ENCODE results near the gene SYNPR. TPM values are rescaled to one million over a fixed set of nuclear protein-coding genes. Genes with fewer than 3 reads are reported as not detected.

The SYNPR gene
- polyA plus RNA-seq, 1 donor from 2014 or later: 2.0 TPM

- Histone ChIP-seq H3K27me3 (ENCODE audit: insufficient read depth, low read depth, low read length) (no peaks in the 10 kb centered on the region), H3K9ac (ENCODE audit: low read length) (no peak overlapping the region), H2AFZ (ENCODE audit: low read depth, low read length) (no peak overlapping the region), H3K36me3 (ENCODE audit: insufficient read depth, low read length) (no peaks in the 10 kb centered on the region), H3K4me3 (ENCODE audit: low read length) (no peak overlapping the region), H3K9me2 (ENCODE audit: insufficient read depth, low read length) (no peaks in the 10 kb centered on the region), H3K79me2 (replicated peaks; ENCODE audit: insufficient read depth, low read length) (no peaks in the 10 kb centered on the region), H3F3A (ENCODE audit: insufficient read depth, low read length, poor library complexity, severe bottlenecking) (no peaks in the 10 kb centered on the region), H4K20me1 (ENCODE audit: insufficient read depth) (no peaks in the 10 kb centered on the region), H3K9me3 (ENCODE audit: low read length) (no peaks in the 10 kb centered on the region), H3K27ac (ENCODE audit: low read length) (no peak overlapping the region), H3K4me2 (ENCODE audit: low read length) (no peak overlapping the region)
- TF ChIP-seq REST (IDR thresholded peaks at IDR 0.05; ENCODE audit: borderline replicate concordance) (no peak), TAF1 (IDR thresholded peaks at IDR 0.05; ENCODE audit: low read depth) (no peak), POLR2AphosphoS5 (IDR thresholded peaks at IDR 0.05) (no peak), EZH2 (IDR thresholded peaks at IDR 0.05; ENCODE audit: borderline replicate concordance, insufficient read depth, low read length, poor library complexity, severe bottlenecking) (no peak), MXI1 (conservative IDR thresholded peaks at IDR 0.05; ENCODE audit: poor library complexity, severe bottlenecking) (no peak), SMC3 (conservative IDR thresholded peaks at IDR 0.05; ENCODE audit: poor library complexity) (no peak), EP300 (conservative IDR thresholded peaks at IDR 0.05; ENCODE audit: poor library complexity, severe bottlenecking) (no peak), RAD21 (conservative IDR thresholded peaks at IDR 0.05) (no peak)
- TF ChIP-seq, protein P1, sequence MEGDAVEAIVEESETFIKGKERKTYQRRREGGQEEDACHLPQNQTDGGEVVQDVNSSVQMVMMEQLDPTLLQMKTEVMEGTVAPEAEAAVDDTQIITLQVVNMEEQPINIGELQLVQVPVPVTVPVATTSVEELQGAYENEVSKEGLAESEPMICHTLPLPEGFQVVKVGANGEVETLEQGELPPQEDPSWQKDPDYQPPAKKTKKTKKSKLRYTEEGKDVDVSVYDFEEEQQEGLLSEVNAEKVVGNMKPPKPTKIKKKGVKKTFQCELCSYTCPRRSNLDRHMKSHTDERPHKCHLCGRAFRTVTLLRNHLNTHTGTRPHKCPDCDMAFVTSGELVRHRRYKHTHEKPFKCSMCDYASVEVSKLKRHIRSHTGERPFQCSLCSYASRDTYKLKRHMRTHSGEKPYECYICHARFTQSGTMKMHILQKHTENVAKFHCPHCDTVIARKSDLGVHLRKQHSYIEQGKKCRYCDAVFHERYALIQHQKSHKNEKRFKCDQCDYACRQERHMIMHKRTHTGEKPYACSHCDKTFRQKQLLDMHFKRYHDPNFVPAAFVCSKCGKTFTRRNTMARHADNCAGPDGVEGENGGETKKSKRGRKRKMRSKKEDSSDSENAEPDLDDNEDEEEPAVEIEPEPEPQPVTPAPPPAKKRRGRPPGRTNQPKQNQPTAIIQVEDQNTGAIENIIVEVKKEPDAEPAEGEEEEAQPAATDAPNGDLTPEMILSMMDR (IDR thresholded peaks at IDR 0.05; ENCODE audit: poor library complexity, severe bottlenecking): no peak
Measured at GRCh38 chr3:63557912-63558311, 279.8 kb downstream of the SYNPR start.

DNA sequence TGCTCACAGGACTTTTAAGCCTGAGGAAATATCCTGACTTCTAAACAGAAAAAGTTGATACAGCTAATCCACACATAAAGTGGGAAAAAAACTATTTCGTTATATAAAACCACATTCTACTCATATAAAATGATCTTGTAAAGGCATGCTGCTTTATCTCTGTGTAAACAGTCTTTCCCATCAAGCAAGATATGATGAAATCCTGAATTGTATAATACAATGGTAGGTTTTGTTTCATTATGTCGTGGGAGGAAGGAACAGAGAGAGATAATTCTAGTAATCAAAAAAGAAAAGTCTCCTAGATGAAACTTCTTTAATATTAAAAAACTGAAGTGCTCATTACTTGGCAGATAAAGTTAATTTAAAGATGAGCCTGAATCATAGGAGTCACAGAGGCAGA is 281.8 kb downstream of the SYNPR start:
- Histone ChIP-seq H3F3A (ENCODE audit: insufficient read depth, low read length, poor library complexity, severe bottlenecking) (no peaks in the 10 kb centered on the region), H3K4me2 (ENCODE audit: low read length) (no peak overlapping the region), H3K27me3 (ENCODE audit: insufficient read depth, low read depth, low read length) (no peaks in the 10 kb centered on the region), H3K27ac (ENCODE audit: low read length) (no peak overlapping the region), H3K9me3 (ENCODE audit: low read length) (no peaks in the 10 kb centered on the region), H3K36me3 (ENCODE audit: insufficient read depth, low read length) (no peaks in the 10 kb centered on the region), H4K20me1 (ENCODE audit: insufficient read depth) (no peaks in the 10 kb centered on the region), H3K79me2 (replicated peaks; ENCODE audit: insufficient read depth, low read length) (no peaks in the 10 kb centered on the region), H3K9me2 (ENCODE audit: insufficient read depth, low read length) (no peaks in the 10 kb centered on the region), H3K4me3 (ENCODE audit: low read length) (no peak overlapping the region), H3K9ac (ENCODE audit: low read length) (no peak overlapping the region), H2AFZ (ENCODE audit: low read depth, low read length) (no peak overlapping the region)
- no peak for TF ChIP-seq MXI1 (conservative IDR thresholded peaks at IDR 0.05; ENCODE audit: poor library complexity, severe bottlenecking)
- TF ChIP-seq RAD21 (conservative IDR thresholded peaks at IDR 0.05): no peak
- TF ChIP-seq, protein P1 (IDR thresholded peaks at IDR 0.05; ENCODE audit: poor library complexity, severe bottlenecking): no peak
- TF ChIP-seq TAF1 (IDR thresholded peaks at IDR 0.05; ENCODE audit: low read depth): no peak
- no peak for TF ChIP-seq EP300 (conservative IDR thresholded peaks at IDR 0.05; ENCODE audit: poor library complexity, severe bottlenecking)
- TF ChIP-seq REST (IDR thresholded peaks at IDR 0.05; ENCODE audit: borderline replicate concordance): no peak
- no peak for TF ChIP-seq EZH2 (IDR thresholded peaks at IDR 0.05; ENCODE audit: borderline replicate concordance, insufficient read depth, low read length, poor library complexity, severe bottlenecking)
- no peak for TF ChIP-seq SMC3 (conservative IDR thresholded peaks at IDR 0.05; ENCODE audit: poor library complexity)
- TF ChIP-seq POLR2AphosphoS5 (IDR thresholded peaks at IDR 0.05): no peak
